ENCODE measurements around the gene PRDM16.
A peak's percentile ranks its signal among the peaks of the same experiment; 100 is the strongest.

PRDM16 gene

DNA sequence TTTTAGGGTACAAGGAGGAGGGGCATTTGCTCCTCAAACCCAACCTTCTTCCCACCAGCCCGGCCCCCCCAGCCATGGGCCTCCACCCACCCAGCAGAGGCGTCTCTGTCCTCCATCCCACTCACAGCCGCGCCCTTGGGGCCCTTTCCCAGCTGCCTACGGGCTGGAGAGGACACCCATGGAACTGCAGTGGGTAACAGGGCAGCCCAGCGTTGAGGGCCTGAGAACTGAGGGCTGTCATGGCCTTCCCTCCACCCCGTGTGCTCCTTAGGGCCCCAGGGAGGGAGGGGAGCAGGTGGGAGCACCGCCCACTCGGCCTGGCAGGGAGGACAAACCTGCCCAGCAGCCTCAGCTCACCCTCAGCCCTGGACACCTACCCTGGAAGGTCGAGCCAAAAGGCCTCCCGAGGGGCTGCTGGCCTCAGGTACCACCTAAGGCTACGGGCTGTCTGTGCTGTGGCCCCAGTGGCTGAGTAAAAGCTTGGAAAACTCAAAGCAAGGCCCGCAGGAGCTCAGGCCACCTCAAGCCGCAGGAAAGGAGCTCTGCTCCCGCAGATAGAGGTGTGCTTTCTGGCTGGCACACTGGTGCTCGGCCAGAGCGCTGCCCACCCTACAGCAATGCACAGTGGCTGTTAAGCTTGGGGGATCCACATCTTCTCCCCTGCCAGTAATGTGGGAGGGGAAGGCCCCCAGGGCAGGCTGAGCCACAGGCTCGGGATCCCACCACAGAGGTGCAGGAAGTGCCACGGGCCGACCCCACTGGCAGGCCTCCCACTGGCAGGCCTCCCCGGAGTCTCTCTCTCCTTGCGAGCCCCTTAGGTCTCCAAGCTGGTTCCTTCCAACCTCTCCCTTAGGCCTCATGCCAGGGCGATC, 383.2 kb downstream of the PRDM16 start:
- DNase-seq (ENCODE audit: low spot score) = no peak

DNA sequence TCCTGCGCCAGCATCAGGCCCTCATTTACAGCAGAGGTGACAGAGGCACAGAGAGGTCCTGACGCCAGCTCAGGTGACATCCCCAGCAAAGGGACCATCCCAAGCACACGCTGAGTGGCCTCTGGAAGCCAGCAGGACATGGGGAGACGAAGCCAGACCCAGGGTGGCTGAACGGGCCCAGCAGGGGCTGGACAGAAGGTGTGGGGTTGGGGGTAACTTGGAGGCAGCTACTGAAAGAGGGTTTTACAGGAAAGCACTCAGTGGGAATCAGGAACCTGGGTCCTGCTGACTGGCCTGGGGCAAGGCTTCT, 383.8 kb downstream of the PRDM16 start:
- DNase-seq (ENCODE audit: low spot score) = no peak

- DNase-seq (ENCODE audit: low spot score) = peak; percentile 56
These were observed 384.3 kb downstream of the PRDM16 start for GRCh38 chr1:3453203-3453761.

GRCh38 chr1:3453891-3454810, 385.1 kb downstream of the PRDM16 start, which contains the start of gene ARHGEF16:
Gene ARHGEF16 (plus strand): TSS chr1:3454665. CDS start chr1:3463085, 8,420 bp downstream.
- no peak for DNase-seq (ENCODE audit: low spot score)

DNA sequence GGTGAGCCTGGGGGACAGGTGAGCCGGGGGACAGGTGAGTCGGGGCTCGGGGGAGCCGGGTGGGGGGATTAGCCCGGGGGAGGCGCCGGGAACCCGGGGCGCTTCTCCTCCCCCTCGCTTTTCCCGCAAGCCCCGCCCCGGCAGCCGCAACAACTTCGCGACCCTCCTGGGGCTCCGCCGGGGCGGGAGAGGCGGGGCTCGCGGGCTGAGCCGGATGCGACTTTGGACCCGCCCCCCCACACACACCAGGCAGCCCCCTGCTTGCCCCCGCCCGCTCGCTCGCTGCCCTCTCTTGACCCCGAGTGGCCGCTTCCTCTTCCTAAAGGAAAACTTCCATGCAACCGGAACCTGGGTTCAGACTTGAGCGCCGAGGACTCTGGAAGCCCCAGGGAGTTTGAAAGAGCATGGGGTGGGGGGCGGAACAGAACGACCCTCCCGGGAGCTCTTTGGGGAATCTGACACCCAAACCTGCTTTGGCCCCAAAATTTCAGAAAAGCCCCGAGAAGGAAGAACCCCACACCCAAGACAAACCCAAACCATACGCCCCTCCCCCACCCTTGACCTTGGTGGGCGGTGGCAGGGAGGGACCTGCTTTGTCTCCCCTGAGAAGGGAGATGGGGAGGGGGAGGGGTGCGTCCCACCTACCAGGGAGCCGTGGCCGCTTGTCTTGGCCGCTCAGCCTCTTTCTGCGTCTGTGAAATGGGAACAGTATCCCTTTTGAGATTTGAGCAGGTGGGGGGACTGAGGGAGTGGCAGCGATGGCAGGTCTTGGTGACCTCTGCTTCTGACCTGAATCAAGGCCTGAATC, 386.0 kb downstream of the PRDM16 start:
- no peak for DNase-seq (ENCODE audit: low spot score)

- DNase-seq (ENCODE audit: low spot score) = no peak
These were observed 386.9 kb downstream of the PRDM16 start for GRCh38 chr1:3455670-3456448.

GRCh38 chr1:3456449-3456963, 387.5 kb downstream of the PRDM16 start:
- no peak for DNase-seq (ENCODE audit: low spot score)

DNA sequence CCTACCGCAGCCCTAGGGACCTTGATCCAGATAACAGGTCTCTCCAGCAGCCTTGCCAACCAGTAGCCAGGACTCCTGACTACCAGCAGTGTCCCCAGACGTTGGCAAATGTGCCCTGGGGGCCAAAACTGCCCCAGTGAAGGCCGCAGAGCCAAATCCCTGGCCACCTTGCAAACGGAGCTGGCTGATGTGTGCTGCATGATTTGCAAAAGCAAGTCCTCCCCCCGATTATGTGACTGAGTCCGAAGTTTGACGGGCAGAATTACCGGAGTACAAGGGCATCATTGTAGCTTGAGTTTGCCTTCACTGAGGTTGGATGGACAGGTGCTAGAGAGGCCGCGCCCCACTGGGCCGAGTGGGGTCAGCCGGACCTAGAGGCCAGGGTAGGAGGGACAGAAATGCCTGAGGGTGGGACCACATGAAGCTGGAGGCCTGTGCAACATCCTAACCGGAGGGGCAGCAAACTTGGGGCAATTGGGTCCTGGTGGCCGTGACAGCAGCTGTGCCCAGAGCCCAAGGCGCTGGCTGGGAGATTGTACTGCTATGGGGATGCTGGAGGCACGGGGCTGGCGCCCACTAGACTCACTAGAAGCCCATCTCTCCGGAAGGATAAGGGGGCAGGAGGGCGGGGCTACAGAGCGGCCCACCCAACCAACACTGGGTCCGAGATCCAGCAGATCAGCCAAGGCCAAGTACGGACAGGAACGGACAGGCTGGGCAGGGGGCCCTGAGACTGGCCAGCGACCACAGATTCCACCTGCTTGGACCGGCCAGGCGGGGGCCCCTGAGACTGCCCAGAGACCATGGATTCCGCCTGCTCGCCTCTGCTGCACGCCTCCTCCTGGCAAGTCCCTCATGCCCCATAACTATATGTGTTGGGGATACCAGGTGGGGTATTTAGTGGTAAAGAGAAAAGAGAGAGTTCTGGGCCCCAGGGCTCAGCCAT, 388.2 kb downstream of the PRDM16 start:
- no peak for DNase-seq (ENCODE audit: low spot score)

DNA sequence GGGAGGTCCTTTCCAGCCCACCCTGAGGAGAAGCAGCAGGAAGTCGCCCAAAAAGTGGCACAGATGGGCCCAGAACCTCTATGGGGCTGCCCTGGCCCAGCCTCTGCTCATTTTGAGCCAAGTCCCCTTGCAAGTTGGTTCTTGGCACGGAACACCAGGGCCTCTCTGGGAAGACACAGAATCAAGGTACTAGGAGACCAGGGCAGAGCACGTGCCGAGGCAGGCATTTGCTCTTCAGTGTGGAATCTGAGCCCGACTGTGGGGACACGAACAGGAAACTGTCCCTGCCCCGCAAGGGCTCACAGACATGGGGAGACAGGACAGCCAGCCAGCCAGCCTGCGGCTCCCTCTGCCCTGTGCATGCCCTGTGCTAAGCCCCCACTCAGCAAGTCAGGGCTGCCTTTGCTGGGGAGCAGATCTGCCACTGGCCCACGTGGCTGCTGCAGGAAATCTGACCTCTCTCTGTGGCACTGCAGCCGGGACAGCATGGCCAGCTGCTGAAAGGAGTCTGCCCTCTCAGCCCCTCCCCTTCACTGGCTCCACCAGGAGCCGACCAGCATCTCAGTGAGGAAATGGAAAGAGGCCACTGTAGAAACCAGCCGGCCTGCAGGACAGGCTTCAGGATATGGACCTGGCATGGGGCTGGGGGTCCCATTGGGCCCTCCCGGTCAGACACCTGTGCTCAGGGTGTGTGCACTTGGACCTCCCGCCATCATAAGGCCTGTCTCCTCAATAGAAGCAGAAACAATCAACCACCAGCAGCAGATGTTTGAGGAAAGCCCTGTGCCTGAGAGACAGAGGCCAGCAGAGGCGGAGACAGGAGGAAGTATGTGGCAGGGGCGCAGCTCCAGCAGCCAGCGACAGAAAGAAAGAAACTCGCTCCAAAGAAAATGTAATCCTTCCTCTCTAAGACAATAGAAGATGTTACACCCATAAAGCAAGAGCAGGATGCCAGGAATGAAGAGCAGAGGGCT, 389.2 kb downstream of the PRDM16 start:
- peak; percentile 29 for DNase-seq (ENCODE audit: low spot score)

GRCh38 chr1:3459051-3459908, 390.3 kb downstream of the PRDM16 start:
- no peak for DNase-seq (ENCODE audit: low spot score)

DNA sequence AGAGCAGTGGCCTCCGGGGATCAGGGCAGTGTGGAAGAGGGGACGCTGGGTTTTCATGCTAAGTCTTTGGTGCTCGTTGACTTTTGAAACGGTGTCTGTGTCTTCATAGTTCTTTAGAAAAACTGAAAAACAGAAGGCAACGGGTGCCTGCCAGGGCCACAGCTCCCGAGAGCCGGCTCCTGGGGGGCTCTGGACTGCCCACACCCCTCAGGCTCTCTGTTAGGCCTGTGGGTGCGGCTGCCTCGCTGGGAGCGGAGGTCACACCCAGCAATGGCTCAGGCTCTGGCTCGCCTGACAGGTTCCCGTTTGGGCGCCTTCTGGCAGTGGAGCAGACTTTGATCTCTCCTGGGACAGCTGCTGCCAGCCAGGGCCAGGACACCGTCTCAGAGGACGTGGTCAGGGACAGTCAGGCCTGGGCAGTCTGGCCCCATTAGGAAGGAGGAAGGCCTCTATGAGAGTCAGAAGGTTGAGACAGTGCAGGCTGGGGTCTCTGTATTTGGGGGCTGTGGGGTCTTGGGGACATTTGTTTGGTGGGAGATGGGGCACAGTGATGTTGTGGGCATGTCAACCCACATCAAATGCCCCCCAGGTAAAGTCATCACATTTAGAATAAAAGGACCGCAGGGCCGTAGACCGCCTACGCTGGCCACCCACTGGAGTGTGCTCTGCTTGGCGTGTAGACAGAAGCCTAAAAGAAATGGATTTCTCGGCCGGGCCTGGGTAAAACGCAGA, 391.1 kb downstream of the PRDM16 start:
- no peak for DNase-seq (ENCODE audit: low spot score)

DNA sequence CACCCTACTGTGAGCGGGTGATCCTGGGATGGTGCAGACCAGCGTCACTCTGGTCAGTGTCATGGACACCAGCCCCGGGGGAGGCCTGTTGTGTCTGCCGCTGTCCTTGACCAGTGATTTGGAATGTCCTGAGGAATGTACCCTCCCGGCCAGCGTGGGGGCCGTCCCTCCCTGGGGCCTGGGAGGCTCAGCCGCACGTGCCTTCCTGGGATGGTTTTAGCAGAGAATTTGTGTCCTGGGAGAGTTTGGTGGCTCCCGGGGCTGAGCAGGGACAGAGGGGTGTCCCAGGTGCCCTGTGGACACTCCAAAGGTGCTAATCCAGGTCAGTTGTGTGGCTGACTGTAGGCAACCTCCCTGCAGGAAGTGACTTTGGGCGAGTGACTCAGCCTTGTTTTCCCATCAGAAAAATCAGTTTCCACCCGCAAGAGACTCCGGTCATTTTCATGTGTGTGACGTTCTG, 391.7 kb downstream of the PRDM16 start:
- no peak for DNase-seq (ENCODE audit: low spot score)

DNA sequence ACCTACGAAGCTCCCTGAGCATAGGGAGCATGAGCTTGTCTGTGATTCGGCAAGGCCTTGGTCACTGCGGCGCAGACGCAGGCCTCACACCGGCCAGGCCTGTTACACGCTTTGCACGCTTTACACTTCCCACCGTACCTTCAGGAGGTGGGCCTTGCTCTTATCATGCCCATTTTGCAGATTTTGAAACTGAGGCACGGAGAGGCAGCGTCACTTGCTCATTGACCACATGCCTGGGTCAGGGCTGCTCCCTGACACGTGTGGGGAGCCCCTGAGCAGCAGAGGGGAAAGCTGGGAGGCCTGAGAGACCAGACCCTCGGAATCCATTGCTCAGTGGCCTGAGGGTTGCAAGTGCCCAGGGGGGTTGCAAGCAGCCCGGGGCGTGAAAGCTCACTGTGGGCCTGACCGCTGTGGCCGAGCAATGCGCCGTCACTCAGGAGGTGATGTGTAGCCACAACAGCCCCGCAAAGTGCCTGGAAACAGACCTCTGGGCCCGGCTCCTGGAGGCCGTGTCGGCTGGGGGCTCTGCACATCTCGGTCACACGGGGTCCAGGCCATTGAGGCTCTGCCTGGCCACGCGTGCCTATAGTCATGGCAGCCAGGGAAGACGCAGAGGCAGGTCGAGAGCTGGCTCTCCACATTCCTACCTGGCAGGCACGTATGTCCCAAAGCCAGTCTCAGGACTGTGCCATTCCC, 392.4 kb downstream of the PRDM16 start:
- DNase-seq (ENCODE audit: low spot score) = no peak

DNA sequence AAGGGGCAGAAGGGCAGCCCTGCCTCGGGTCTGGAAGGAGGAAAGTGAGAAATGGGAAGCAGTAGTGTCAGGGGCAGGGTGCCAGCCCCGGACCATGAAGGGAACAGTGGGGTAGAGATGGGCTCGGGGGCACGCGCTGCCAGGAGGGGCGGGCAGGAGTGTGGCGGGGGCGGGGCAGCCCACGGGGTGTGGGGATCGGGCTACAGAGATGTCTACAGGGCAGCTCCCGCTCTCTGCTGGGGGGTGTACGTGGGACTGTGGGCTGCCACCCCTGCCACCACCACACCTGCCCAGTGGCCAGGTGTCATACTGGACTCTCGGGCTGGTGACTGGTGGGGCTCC, 392.9 kb downstream of the PRDM16 start:
- DNase-seq (ENCODE audit: low spot score) = no peak

- no peak for DNase-seq (ENCODE audit: low spot score)
These were observed 393.5 kb downstream of the PRDM16 start for GRCh38 chr1:3462356-3463012.

DNA sequence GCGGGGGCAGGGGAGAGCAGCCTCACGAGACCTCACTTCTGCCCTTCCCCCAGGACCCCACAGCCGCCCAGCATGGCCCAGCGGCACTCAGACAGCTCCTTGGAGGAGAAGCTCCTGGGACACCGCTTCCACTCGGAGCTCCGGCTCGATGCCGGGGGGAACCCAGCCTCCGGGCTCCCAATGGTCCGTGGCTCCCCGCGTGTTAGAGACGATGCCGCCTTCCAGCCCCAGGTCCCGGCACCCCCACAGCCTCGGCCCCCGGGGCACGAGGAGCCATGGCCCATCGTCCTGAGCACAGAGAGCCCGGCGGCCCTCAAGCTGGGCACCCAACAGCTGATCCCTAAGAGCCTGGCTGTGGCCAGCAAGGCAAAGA, 394.0 kb downstream of the PRDM16 start:
- DNase-seq (ENCODE audit: low spot score) = no peak

Data from putamen (tissue), 1 donor.